Measurements from ENCODE around the gene PRRT1. TPM values are rescaled to one million over a fixed set of nuclear protein-coding genes. Genes with fewer than 3 reads are reported as not detected.

The PRRT1 gene
- total and polyA plus RNA-seq, 3 donors from 2014 or later: 4.2 to 6.2 (median 6.1) TPM

DNA sequence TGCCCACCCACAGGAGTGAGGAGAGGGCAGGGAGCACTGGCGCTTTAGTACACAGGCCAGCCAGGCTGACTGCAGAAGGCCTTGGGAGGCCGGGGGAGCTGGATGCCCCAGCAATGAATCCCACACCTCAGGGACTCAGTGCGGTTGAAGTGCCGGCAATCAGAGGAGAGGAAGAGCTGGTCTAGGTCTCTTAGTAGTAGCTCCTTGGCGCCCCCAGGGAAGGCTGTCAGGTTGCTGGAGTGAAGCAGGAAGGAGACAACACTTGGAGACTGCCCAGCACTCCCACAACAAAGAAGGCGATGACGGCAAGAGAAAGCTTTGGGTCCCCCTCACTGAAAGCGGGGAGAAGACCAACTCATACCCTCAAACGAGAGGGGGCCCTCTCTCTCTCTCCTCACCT lies 34.3 kb downstream of the PRRT1 start:
- H3K36me3 ChIP-seq (ENCODE audit: low read depth, missing control alignments): no peaks in the 10 kb centered on the region
- intact Hi-C loops (cut with DNase I; ENCODE audit: low total_unique reads): no loop called here
- H3K4me3 ChIP-seq: no peak overlapping the region
- WGBS, 2 donors: 77 to 82% methylated on average over 5 to 9 of the region's 9 CpGs
- H3K27ac ChIP-seq: no peak overlapping the region
- peaks cover 15% of the 10 kb centered on the region for H3K4me1 ChIP-seq
- H3K9me3 ChIP-seq: no peaks in the 10 kb centered on the region
- H3K27me3 ChIP-seq: no peaks in the 10 kb centered on the region
- no peak for DNase-seq
- TF ChIP-seq, protein P1, sequence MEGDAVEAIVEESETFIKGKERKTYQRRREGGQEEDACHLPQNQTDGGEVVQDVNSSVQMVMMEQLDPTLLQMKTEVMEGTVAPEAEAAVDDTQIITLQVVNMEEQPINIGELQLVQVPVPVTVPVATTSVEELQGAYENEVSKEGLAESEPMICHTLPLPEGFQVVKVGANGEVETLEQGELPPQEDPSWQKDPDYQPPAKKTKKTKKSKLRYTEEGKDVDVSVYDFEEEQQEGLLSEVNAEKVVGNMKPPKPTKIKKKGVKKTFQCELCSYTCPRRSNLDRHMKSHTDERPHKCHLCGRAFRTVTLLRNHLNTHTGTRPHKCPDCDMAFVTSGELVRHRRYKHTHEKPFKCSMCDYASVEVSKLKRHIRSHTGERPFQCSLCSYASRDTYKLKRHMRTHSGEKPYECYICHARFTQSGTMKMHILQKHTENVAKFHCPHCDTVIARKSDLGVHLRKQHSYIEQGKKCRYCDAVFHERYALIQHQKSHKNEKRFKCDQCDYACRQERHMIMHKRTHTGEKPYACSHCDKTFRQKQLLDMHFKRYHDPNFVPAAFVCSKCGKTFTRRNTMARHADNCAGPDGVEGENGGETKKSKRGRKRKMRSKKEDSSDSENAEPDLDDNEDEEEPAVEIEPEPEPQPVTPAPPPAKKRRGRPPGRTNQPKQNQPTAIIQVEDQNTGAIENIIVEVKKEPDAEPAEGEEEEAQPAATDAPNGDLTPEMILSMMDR (IDR thresholded peaks at IDR 0.05): no peak
- no peak for TF ChIP-seq POLR2A (IDR thresholded peaks at IDR 0.05)

DNA sequence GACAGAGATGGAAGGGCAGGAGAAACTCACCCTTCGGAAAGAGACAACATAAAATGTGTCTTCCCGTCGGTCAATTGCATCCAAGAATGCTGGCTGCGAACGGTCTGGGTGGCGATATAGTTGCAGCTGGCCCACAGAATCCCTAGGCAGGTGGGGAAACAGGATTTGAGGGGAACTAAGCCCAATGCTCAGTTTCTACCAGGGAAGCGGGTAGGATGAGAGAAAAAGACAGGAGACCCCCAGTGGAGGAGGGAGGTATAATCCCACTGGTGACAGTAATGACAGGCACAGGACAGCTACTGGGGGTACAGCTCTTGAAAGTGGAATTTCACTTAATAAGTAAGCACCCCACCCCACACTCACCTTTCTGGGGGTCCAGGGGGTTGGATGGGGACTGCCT lies 35.1 kb downstream of the PRRT1 start:
- Histone ChIP-seq H3K4me3 (no peak overlapping the region), H3K27me3 (no peaks in the 10 kb centered on the region), H3K36me3 (ENCODE audit: low read depth, missing control alignments) (no peaks in the 10 kb centered on the region), H3K4me1 (peaks cover 23% of the 10 kb centered on the region), H3K9me3 (no peaks in the 10 kb centered on the region), H3K27ac (no peak overlapping the region)
- TF ChIP-seq, protein P1 (IDR thresholded peaks at IDR 0.05): peak in 2 of 3 experiments; percentile 10 to 46
- no peak for TF ChIP-seq POLR2A (IDR thresholded peaks at IDR 0.05)
- no peak for DNase-seq
- intact Hi-C loops (cut with DNase I; ENCODE audit: low total_unique reads): no loop called here
- 89 to 94% methylated on average over 7 of the region's 7 CpGs for WGBS, 2 donors

DNA sequence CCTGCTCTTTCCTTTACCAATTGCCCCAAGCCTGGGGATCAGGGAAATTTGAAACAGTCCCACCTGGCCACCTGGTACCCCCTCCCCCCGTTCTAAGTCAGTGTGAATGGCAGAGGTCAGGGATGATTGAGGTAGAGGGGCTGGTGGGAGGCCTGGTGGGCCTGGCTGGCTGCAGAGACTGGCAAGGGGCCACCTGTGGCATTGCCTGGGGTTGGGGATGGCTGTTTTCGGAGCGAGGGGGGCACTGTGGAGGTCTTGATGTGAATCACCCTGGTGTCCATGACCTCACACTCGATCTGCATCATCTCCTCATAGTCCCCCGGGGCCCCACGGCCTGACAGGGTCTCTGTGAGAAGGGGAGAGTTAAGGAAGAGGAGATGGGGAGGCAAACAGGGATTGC lies 36.1 kb downstream of the PRRT1 start:
- intact Hi-C loops (cut with DNase I; ENCODE audit: low total_unique reads): no loop called here
- peaks cover 27% of the 10 kb centered on the region for H3K4me1 ChIP-seq
- H3K4me3 ChIP-seq: no peak overlapping the region
- no peak overlapping the region for H3K27ac ChIP-seq
- TF ChIP-seq POLR2A (IDR thresholded peaks at IDR 0.05): no peak
- TF ChIP-seq, protein P1 (IDR thresholded peaks at IDR 0.05): no peak
- no peaks in the 10 kb centered on the region for H3K36me3 ChIP-seq (ENCODE audit: low read depth, missing control alignments)
- WGBS, 2 donors: 86 to 88% methylated on average over 6 of the region's 6 CpGs
- H3K27me3 ChIP-seq: no peaks in the 10 kb centered on the region
- no peaks in the 10 kb centered on the region for H3K9me3 ChIP-seq
- no peak for DNase-seq

DNA sequence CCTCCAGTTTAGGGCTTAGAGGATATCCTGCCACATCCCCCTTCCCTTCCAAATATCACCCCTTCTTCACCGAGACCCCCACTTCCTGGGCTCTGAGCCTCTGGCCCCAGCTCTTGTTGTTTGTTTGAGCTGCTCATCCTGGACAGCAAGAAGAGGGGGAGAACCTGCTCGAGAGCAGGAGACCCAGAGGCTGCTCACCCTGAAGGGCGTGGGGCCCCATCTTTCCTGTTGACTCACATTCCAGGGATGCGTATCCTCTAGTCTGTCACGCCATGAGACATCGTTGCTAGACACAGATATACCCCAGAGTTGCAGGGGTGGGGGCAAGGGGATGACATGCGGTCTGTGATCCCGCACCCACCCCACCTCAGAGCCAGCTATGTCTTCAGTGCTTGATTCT lies 36.9 kb downstream of the PRRT1 start:
- no peak overlapping the region for H3K4me3 ChIP-seq
- no peak overlapping the region for H3K27ac ChIP-seq
- TF ChIP-seq POLR2A (IDR thresholded peaks at IDR 0.05): no peak
- TF ChIP-seq, protein P1 (IDR thresholded peaks at IDR 0.05): no peak
- no peaks in the 10 kb centered on the region for H3K9me3 ChIP-seq
- H3K27me3 ChIP-seq: no peaks in the 10 kb centered on the region
- peaks cover 30% of the 10 kb centered on the region for H3K4me1 ChIP-seq
- WGBS, 2 donors: 83 to 88% methylated on average over 8 of the region's 8 CpGs
- DNase-seq: no peak
- H3K36me3 ChIP-seq (ENCODE audit: low read depth, missing control alignments): no peaks in the 10 kb centered on the region
- intact Hi-C loops (cut with DNase I; ENCODE audit: low total_unique reads): no loop called here
